Measurements from ENCODE around the gene ERFL.
"Not testable (repeated sequence)": the region's sequence is repeated elsewhere in the genome, so short reads cannot be mapped to it uniquely, and the experiment has no call there.

DNA sequence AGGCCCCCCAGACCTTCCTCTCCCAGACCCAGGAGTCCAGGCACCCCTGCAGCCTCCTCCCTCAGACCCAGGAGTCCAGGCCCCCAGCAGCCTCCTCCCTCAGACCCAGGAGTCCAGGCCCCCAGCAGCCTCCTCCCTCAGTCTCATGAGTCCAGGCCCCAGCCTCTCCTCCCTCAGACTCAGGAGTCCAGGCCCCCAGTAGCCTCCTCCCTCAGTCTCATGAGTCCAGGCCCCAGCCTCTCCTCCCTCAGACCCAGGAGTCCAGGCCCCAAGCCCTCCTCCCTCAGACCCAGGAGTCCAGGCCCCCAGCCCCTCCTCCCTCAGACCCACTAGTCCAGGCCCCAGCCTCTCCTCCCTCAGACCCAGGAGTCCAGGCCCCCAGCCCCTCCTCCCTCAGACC is 11.0 kb upstream of the ERFL start:
- not testable (repeated sequence) for TF ChIP-seq CTCF, POLR2A (IDR thresholded peaks at IDR 0.05)

Measured in Peyer's patch (tissue), 4 donors.